Breast epithelium (tissue), 4 donors: ENCODE data around the gene COL5A1. TPM values are rescaled to one million over a fixed set of nuclear protein-coding genes. Genes with fewer than 3 reads are reported as not detected.

Experiments used
- DNase-seq, 2 donors: peaks; one replicate each; pipeline ENCODE4 v3.0.0-alpha.2; 2019; ENCODE audit warnings: low spot score in 2 of 2
- H3K27ac ChIP-seq, 2 donors: fragments of 200-600 bp; sonication (generic) in 1 of 2; one replicate each; pipeline ENCODE4 v1.5.1; 2016 to 2019; ENCODE audit warnings: mild to moderate bottlenecking in 1 of 2
- H3K27me3 ChIP-seq, 2 donors: fragments of 200-600 bp; sonication (generic) in 1 of 2; one replicate each; pipeline versions ENCODE4 v1.5.1 to v1.6.0; 2017 to 2019; ENCODE audit warnings: control low read depth in 1 of 2, mild to moderate bottlenecking in 1 of 2
- H3K36me3 ChIP-seq: fragments of 200-600 bp; one replicate; pipeline ENCODE4 v1.5.1; 2019
- H3K4me1 ChIP-seq, 2 donors: fragments of 200-600 bp; sonication (generic); one replicate each; pipeline ENCODE4 v1.5.1; 2016 to 2019; ENCODE audit warnings: control low read depth in 1 of 2
- H3K4me3 ChIP-seq, 3 donors: fragments of 200-600 bp; sonication (generic); 1 replicate in 2 of 3; 2 replicates in 1 of 3; pipeline ENCODE4 v1.5.1; 2016 to 2019; ENCODE audit warnings: mild to moderate bottlenecking in 3 of 3, moderate library complexity in 2 of 3
- H3K9me3 ChIP-seq, 2 donors: fragments of 200-600 bp; sonication (generic) in 1 of 2; one replicate each; pipeline ENCODE4 v1.5.1; 2016 to 2019; ENCODE audit warnings: control low read depth in 1 of 2
- POLR2A ChIP-seq: fragments of 450-650 bp; IDR thresholded peaks from one replicate; pipeline ENCODE4 v1.6.1; 2016; ENCODE audit warnings: antibody characterized with exemption, mild to moderate bottlenecking, moderate library complexity
- POLR2AphosphoS5 ChIP-seq, 3 donors: sonication (generic); formaldehyde crosslinking; IDR thresholded peaks; one replicate each; pipeline ENCODE4 v1.6.1; 2017; ENCODE audit warnings: antibody characterized with exemption in 3 of 3
- intact Hi-C: fragments of 100-400 bp; cut with DNase I; formaldehyde crosslinking; loops from one replicate; pipeline ENCODE4 v1.15.1; 2023; ENCODE audit warnings: low total_unique reads
- total RNA-seq, 3 donors: library from RNA; depleted of rRNA; stranded (reverse); fragments of >200 nt; gene quantifications; one replicate each; pipeline ENCODE4 v1.1.0, GENCODE V29; 2016
- TF ChIP-seq, protein P1 (sequence below), 3 donors: fragments of 450-650 bp; IDR thresholded peaks; one replicate each; pipeline ENCODE4 v1.5.1; 2016 to 2017; ENCODE audit warnings: antibody characterized with exemption in 3 of 3, mild to moderate bottlenecking in 3 of 3, moderate library complexity in 3 of 3

The COL5A1 gene
- total RNA-seq, 3 donors from 2014 or later, result 12.1 to 17.0 (median 15.4) TPM

DNA sequence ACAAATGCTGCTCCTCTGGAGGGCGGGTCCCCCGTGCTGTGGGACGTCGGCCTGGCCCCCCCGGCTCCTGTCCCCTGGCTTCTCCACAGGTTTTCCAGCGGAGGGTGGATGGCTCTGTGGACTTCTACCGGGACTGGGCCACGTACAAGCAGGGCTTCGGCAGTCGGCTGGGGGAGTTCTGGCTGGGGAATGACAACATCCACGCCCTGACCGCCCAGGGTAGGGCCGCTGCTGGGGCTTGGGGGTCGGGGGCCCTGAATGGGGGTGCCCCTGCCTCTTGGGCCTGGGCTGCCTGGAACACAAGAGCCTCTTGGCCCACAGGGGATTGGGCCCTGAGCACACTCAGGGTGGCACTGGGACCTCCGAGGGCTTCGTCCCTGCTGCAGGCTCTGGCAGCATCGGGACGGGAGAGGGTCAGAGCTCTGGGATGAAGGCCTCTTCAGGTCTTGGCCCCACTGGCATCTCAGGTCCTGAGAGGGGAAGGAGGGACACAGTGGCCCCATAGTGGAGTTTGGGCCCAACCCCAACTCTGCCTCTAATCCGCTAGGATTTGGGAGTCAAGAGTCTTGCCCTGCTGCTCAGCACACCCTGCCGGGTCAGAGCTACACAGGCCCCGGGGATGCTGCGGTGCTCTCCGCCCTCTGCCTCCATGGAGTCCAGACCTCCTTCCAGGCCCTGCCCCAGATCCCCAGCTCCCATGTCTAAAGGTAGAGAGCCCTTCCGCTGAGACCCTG lies 244.2 kb downstream of the COL5A1 start:
- DNase-seq, result peak; percentile 13 to 45
- intact Hi-C loops, result no loop called here
- no peak overlapping the region for H3K27ac ChIP-seq
- H3K27me3 ChIP-seq, result no peaks in the 10 kb centered on the region
- no peaks in the 10 kb centered on the region for H3K9me3 ChIP-seq
- TF ChIP-seq POLR2A, result no peak
- TF ChIP-seq POLR2AphosphoS5 (IDR thresholded peaks at IDR 0.05), result no peak
- TF ChIP-seq, protein P1, sequence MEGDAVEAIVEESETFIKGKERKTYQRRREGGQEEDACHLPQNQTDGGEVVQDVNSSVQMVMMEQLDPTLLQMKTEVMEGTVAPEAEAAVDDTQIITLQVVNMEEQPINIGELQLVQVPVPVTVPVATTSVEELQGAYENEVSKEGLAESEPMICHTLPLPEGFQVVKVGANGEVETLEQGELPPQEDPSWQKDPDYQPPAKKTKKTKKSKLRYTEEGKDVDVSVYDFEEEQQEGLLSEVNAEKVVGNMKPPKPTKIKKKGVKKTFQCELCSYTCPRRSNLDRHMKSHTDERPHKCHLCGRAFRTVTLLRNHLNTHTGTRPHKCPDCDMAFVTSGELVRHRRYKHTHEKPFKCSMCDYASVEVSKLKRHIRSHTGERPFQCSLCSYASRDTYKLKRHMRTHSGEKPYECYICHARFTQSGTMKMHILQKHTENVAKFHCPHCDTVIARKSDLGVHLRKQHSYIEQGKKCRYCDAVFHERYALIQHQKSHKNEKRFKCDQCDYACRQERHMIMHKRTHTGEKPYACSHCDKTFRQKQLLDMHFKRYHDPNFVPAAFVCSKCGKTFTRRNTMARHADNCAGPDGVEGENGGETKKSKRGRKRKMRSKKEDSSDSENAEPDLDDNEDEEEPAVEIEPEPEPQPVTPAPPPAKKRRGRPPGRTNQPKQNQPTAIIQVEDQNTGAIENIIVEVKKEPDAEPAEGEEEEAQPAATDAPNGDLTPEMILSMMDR (IDR thresholded peaks at IDR 0.05), result no peak
- no peak overlapping the region for H3K4me3 ChIP-seq
- H3K4me1 ChIP-seq, result no peaks in the 10 kb centered on the region
- no peaks in the 10 kb centered on the region for H3K36me3 ChIP-seq

GRCh38 chr9:134886413-134886913 lies 244.9 kb downstream of the COL5A1 start:
- Histone ChIP-seq H3K27ac (no peak overlapping the region), H3K4me1 (no peaks in the 10 kb centered on the region), H3K4me3 (no peak overlapping the region), H3K27me3 (no peaks in the 10 kb centered on the region), H3K9me3 (no peaks in the 10 kb centered on the region), H3K36me3 (no peaks in the 10 kb centered on the region)
- TF ChIP-seq, protein P1 (IDR thresholded peaks at IDR 0.05), result no peak
- TF ChIP-seq POLR2A (no peak), POLR2AphosphoS5 (IDR thresholded peaks at IDR 0.05) (no peak)
- DNase-seq, result peak in 1 of 2 donors; percentile 5
- intact Hi-C loops, result no loop called here

DNA sequence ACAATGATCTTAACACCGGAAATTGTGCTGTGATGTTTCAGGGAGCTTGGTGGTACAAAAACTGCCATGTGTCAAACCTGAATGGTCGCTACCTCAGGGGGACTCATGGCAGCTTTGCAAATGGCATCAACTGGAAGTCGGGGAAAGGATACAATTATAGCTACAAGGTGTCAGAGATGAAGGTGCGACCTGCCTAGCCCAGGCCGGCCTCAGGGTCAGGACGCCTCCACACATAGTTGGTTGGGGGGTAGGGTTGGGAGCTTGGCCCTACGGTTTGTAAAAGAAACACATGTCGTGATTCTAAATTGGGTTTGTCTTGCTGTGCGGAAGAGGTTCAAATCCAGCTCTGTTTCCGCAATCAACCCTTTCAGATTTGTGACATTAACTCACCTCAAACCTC lies 245.6 kb downstream of the COL5A1 start:
- Histone ChIP-seq H3K9me3 (no peaks in the 10 kb centered on the region), H3K27me3 (no peaks in the 10 kb centered on the region), H3K4me1 (no peaks in the 10 kb centered on the region), H3K4me3 (no peak overlapping the region), H3K36me3 (no peaks in the 10 kb centered on the region), H3K27ac (no peak overlapping the region)
- intact Hi-C loops, result no loop called here
- DNase-seq, result no peak
- TF ChIP-seq POLR2A (no peak), POLR2AphosphoS5 (IDR thresholded peaks at IDR 0.05) (no peak)
- TF ChIP-seq, protein P1 (IDR thresholded peaks at IDR 0.05), result no peak

DNA sequence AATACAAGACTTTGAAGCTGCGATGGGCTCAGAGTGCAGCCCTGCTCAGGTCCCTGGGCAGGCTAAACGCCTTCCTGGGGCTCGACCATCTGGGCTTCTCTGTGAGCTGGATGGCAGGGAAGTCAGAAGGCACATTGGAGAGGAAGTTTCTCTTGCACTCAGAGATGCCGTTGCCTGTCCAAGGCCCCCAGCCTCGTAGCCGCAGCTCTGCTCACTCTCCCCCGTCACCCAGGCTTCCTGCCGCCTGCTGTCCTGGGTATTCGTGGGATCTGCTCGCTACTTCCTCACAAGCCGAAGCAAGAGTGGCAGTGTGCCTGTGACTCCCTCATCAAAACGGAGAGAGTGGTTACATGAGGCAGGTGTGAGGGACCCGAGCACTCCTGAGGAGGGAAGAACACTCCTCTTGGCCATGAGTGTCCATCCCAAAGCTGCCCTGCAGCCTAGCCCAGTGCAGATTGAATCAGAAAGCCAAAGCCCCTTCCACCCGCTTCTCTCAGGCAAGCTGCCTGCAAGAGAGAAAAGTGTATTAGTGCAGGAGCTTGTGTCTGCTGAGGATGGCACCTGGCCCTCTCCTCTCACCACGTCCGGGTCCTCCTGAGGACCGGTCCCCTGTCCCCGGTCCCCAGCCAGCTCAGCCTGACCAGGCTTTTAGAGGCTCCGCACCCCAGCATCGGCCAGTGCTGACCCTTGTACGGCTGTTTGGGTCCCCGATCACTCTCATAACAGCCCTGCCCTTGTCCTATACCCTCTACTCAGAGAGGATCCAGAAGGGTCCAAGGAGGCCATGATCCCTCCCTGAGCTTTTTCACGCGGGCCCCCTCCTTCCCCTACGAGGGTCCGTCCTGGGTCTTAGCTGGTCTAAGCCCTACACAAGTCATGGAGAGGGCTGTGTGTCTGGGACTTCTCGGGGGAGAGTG lies 246.3 kb downstream of the COL5A1 start:
- no peak for DNase-seq

More for the DNA sequence above, 246.3 kb downstream of the COL5A1 start:
- Histone ChIP-seq H3K27me3 (no peaks in the 10 kb centered on the region), H3K4me1 (no peaks in the 10 kb centered on the region), H3K27ac (no peak overlapping the region), H3K4me3 (no peak overlapping the region), H3K36me3 (no peaks in the 10 kb centered on the region), H3K9me3 (no peaks in the 10 kb centered on the region)
- no peak for TF ChIP-seq POLR2A
- no peak for TF ChIP-seq POLR2AphosphoS5 (IDR thresholded peaks at IDR 0.05)
- TF ChIP-seq, protein P1 (IDR thresholded peaks at IDR 0.05), result no peak
- intact Hi-C loops, result no loop called here
